H1 (cell line): ENCODE measurements around the gene ARHGAP6. TPM values are rescaled to one million over a fixed set of nuclear protein-coding genes. Genes with fewer than 3 reads are reported as not detected.
"Not testable (repeated sequence)": the region's sequence is repeated elsewhere in the genome, so short reads cannot be mapped to it uniquely, and the experiment has no call there.

Source experiments
- CTCF ChIA-PET: fragments of 300-600 bp; sonication (Branson Sonifier 250); formaldehyde crosslinking; loops from one replicate; lab custom pipeline; 2021; ENCODE audit not compliant: partially characterized antibody; lab: Charles Lee
- POLR2A ChIA-PET: fragments of 300-600 bp; sonication (Branson Sonifier 250); formaldehyde crosslinking; loops from one replicate; lab custom pipeline; 2021; ENCODE audit warnings: inconsistent platforms; ENCODE audit not compliant: partially characterized antibody; lab: Charles Lee
- DNase-seq, 2 experiments: peaks; one replicate each; pipeline versions ENCODE4 v3.0.0 to v3.0.0-alpha.2; 2010 to 2022; ENCODE audit warnings: low spot score in 2 of 2, low read depth in 1 of 2, mixed read lengths in 1 of 2
- FAIRE-seq: peaks from 2 replicates; lab custom pipeline; 2011; peaks lifted over from hg19 to GRCh38; lab: Jason Lieb, UNC
- H2AFZ ChIP-seq: 2 replicates; pipeline ENCODE4 v1.8.1; 2012; ENCODE audit warnings: low read length, inconsistent platforms
- H2AK5ac ChIP-seq: 2 replicates; pipeline ENCODE4 v1.6.1; 2013; ENCODE audit warnings: low read depth, low read length
- H2BK120ac ChIP-seq: replicated peaks from 2 replicates; pipeline ENCODE3; 2013; ENCODE audit warnings: low read depth, low read length, inconsistent platforms
- H2BK12ac ChIP-seq: 2 replicates; pipeline ENCODE4 v1.6.1; 2013; ENCODE audit warnings: low read depth, low read length
- H2BK15ac ChIP-seq: 2 replicates; pipeline ENCODE4 v1.6.1; 2013; ENCODE audit warnings: low read length
- H2BK20ac ChIP-seq: 2 replicates; pipeline ENCODE4 v1.6.1; 2013; ENCODE audit warnings: low read length
- H2BK5ac ChIP-seq: 2 replicates; pipeline ENCODE4 v1.6.1; 2013; ENCODE audit warnings: low read depth, low read length
- H3K14ac ChIP-seq: 2 replicates; pipeline ENCODE4 v1.6.1; 2013; ENCODE audit warnings: inconsistent platforms; ENCODE audit not compliant: insufficient read length
- H3K18ac ChIP-seq: 2 replicates; pipeline ENCODE4 v1.6.1; 2013; ENCODE audit warnings: low read length; ENCODE audit errors: extremely low read depth
- H3K23ac ChIP-seq: 2 replicates; pipeline ENCODE4 v1.6.1; 2013; ENCODE audit warnings: inconsistent platforms; ENCODE audit not compliant: insufficient read length
- H3K23me2 ChIP-seq: 2 replicates; pipeline ENCODE4 v1.6.1; 2013; ENCODE audit warnings: low read depth, low read length
- H3K27ac ChIP-seq: 2 replicates; pipeline ENCODE4 v1.6.1; 2011; ENCODE audit warnings: low read depth, low read length, inconsistent platforms
- H3K27me3 ChIP-seq, 4 experiments: replicated peaks in 1 of 4; 1 replicate in 1 of 4; 2 replicates in 3 of 4; pipeline versions ENCODE4 v1.6.1 to v1.8.1; 2011 to 2013; ENCODE audit warnings: low read length in 3 of 4, mild to moderate bottlenecking in 3 of 4, inconsistent platforms in 2 of 4, mixed read lengths in 2 of 4, moderate library complexity in 1 of 4; ENCODE audit not compliant: control insufficient read depth in 3 of 4, insufficient read depth in 3 of 4; ENCODE audit errors: extremely low read depth in 1 of 4
- H3K36me3 ChIP-seq, 4 experiments: 2 replicates each; pipeline versions ENCODE4 v1.6.1 to v1.8.1; 2011 to 2013; ENCODE audit warnings: mild to moderate bottlenecking in 4 of 4, low read length in 3 of 4, moderate library complexity in 2 of 4, control low read depth in 1 of 4, inconsistent platforms in 1 of 4; ENCODE audit not compliant: insufficient read depth in 4 of 4, control insufficient read depth in 2 of 4
- H3K4ac ChIP-seq: replicated peaks from 2 replicates; pipeline ENCODE3; 2013; ENCODE audit warnings: low read length, low read depth, mixed read lengths, inconsistent platforms; ENCODE audit not compliant: insufficient read length
- H3K4me1 ChIP-seq, 4 experiments: replicated peaks in 1 of 4; 1 replicate in 1 of 4; 2 replicates in 3 of 4; pipeline versions ENCODE4 v1.6.1 to v1.8.1; 2011 to 2013; ENCODE audit warnings: low read length in 3 of 4, inconsistent platforms in 2 of 4, mixed read lengths in 1 of 4; ENCODE audit not compliant: insufficient read depth in 4 of 4, control insufficient read depth in 3 of 4
- H3K4me2 ChIP-seq, 2 experiments: 2 replicates each; pipeline versions ENCODE4 v1.6.1 to v1.8.1; 2011 to 2013; ENCODE audit warnings: low read depth in 2 of 2, low read length in 2 of 2, control low read depth in 1 of 2, inconsistent platforms in 1 of 2, mild to moderate bottlenecking in 1 of 2; ENCODE audit not compliant: insufficient read depth in 1 of 2
- H3K4me3 ChIP-seq, 4 experiments: fragments of 200-600, 300-600 bp in 1 of 4; sonication (generic), shearing (Covaris generic), sonication (Bioruptor Twin) in 1 of 4; 2 replicates each; pipeline versions ENCODE4 v1.5.1 to v1.8.1; 2011 to 2016; ENCODE audit warnings: low read length in 4 of 4, low read depth in 3 of 4, control low read depth in 2 of 4, inconsistent platforms in 2 of 4, mild to moderate bottlenecking in 2 of 4, mixed read lengths in 1 of 4, moderate library complexity in 1 of 4; ENCODE audit not compliant: insufficient read depth in 2 of 4; ENCODE audit errors: extremely low read depth in 1 of 4
- H3K56ac ChIP-seq: replicated peaks from 2 replicates; pipeline ENCODE3; 2013; ENCODE audit warnings: low read depth, mild to moderate bottlenecking, mixed read lengths, low read length, inconsistent platforms; ENCODE audit not compliant: insufficient read length
- H3K79me1 ChIP-seq: 2 replicates; pipeline ENCODE4 v1.6.1; 2013; ENCODE audit warnings: low read depth, low read length, control low read depth
- H3K79me2 ChIP-seq, 2 experiments: 2 replicates each; pipeline versions ENCODE4 v1.6.1 to v1.8.1; 2012 to 2013; ENCODE audit warnings: low read length in 2 of 2, mild to moderate bottlenecking in 2 of 2, inconsistent platforms in 1 of 2; ENCODE audit not compliant: insufficient read depth in 2 of 2, control insufficient read depth in 1 of 2
- H3K9ac ChIP-seq, 4 experiments: replicated peaks in 1 of 4; 1 replicate in 1 of 4; 2 replicates in 3 of 4; pipeline versions ENCODE4 v1.6.1 to v1.8.1; 2011 to 2013; ENCODE audit warnings: low read depth in 3 of 4, low read length in 3 of 4, control low read depth in 2 of 4, mild to moderate bottlenecking in 2 of 4, moderate library complexity in 2 of 4, inconsistent platforms in 1 of 4; ENCODE audit errors: extremely low read depth in 1 of 4
- H3K9me3 ChIP-seq, 2 experiments: 2 replicates each; pipeline versions ENCODE4 v1.6.1 to v1.8.1; 2012 to 2013; ENCODE audit warnings: mild to moderate bottlenecking in 2 of 2, moderate library complexity in 2 of 2, control low read depth in 1 of 2, inconsistent platforms in 1 of 2, low read depth in 1 of 2, low read length in 1 of 2, mixed read lengths in 1 of 2; ENCODE audit not compliant: insufficient read depth in 2 of 2
- H4K20me1 ChIP-seq, 2 experiments: replicated peaks in 1 of 2; 2 replicates each; pipeline versions ENCODE3 to v1.8.1; 2011 to 2013; ENCODE audit warnings: inconsistent platforms in 2 of 2, low read length in 2 of 2, mild to moderate bottlenecking in 1 of 2; ENCODE audit not compliant: insufficient read depth in 2 of 2, control insufficient read depth in 1 of 2
- H4K5ac ChIP-seq: 2 replicates; pipeline ENCODE4 v1.6.1; 2013; ENCODE audit warnings: low read length, low read depth, mixed read lengths, inconsistent platforms; ENCODE audit not compliant: insufficient read length
- H4K8ac ChIP-seq: 2 replicates; pipeline ENCODE4 v1.8.0; 2013; ENCODE audit warnings: mild to moderate bottlenecking, moderate library complexity, low read length, inconsistent platforms; ENCODE audit not compliant: insufficient read depth; ENCODE audit errors: extremely low read depth
- H4K91ac ChIP-seq: replicated peaks from 2 replicates; pipeline ENCODE3; 2013; ENCODE audit warnings: low read length, mixed read lengths, inconsistent platforms; ENCODE audit not compliant: insufficient read length
- ASH2L ChIP-seq: fragments of 200-600, 300-600 bp; sonication (generic); IDR thresholded peaks from one replicate; pipeline ENCODE4 v1.7.1; 2017; ENCODE audit warnings: low read length
- CBX8 ChIP-seq: fragments of 300-800, 300-1000 bp; sonication (generic); IDR thresholded peaks from 2 replicates; pipeline ENCODE4 v1.7.1; 2016; ENCODE audit warnings: low read depth, low read length, borderline replicate concordance
- EZH2 ChIP-seq: fragments of 200-600 bp; sonication (generic); IDR thresholded peaks from 2 replicates; pipeline ENCODE4 v1.7.1; 2012; ENCODE audit warnings: low read depth, mild to moderate bottlenecking, moderate library complexity, low read length, inconsistent platforms; ENCODE audit not compliant: severe bottlenecking
- NANOG ChIP-seq: IDR thresholded peaks from 2 replicates; pipeline ENCODE4 v1.6.1; 2011; ENCODE audit warnings: low read length, low read depth, mild to moderate bottlenecking, inconsistent platforms; ENCODE audit not compliant: insufficient read depth, poor library complexity, severe bottlenecking
- RAD21 ChIP-seq, 2 experiments: IDR thresholded peaks in 1 of 2; conservative IDR thresholded peaks in 1 of 2; 2 replicates each; pipeline ENCODE4 v1.6.1; 2011; ENCODE audit warnings: low read depth in 2 of 2, low read length in 2 of 2, improper control_type of control experiment in 1 of 2, inconsistent platforms in 1 of 2, mild to moderate bottlenecking in 1 of 2, moderate library complexity in 1 of 2
- WGBS, 2 experiments: shearing (Covaris generic) in 1 of 2; methylation state at CpG; one replicate each; pipeline versions ENCODE4 v1.1.6 to v1.1.7; 2013 to 2015; ENCODE audit warnings: low lambda C conversion rate in 2 of 2, mixed read lengths in 2 of 2, inconsistent platforms in 1 of 2, low coverage in 1 of 2, missing lambda C conversion rate in 1 of 2; ENCODE audit not compliant: insufficient replicate concordance in 2 of 2, insufficient coverage in 1 of 2, insufficient read length in 1 of 2; ENCODE audit errors: extremely low coverage in 1 of 2, missing lambda C conversion rate in 1 of 2; 5-methylcytosine and 5-hydroxymethylcytosine counted together
- polyA plus RNA-seq, 7 experiments: library from polyadenylated mRNA; depleted of rRNA in 3 of 7; stranded (reverse) in 5 of 7; unstranded in 2 of 7; fragments of >200 nt in 5 of 7; fragments of 200-250 nt in 2 of 7; gene quantifications; 1 replicate in 5 of 7; 2 replicates in 1 of 7; 4 replicates in 1 of 7; pipeline versions ENCODE4 v1.2.1 to v1.2.3, GENCODE V29; 2011 to 2013; ENCODE audit warnings: missing spikeins in 2 of 7, mixed read lengths in 2 of 7
- total RNA-seq: library from RNA; stranded (reverse); fragmentation: NEBNext Ultra II Directional; extraction: Animal tissue kit (Norgen Biotek cat#: 25700); gene quantifications from 2 replicates; pipeline ENCODE4 v1.2.1, GENCODE V29; 2021

The ARHGAP6 gene
- total and polyA plus RNA-seq, 2 of the 8 experiments (the other 6 are each of a cell fraction or from before 2014, with no cell fraction given) = 0.35 to 0.82 TPM

DNA sequence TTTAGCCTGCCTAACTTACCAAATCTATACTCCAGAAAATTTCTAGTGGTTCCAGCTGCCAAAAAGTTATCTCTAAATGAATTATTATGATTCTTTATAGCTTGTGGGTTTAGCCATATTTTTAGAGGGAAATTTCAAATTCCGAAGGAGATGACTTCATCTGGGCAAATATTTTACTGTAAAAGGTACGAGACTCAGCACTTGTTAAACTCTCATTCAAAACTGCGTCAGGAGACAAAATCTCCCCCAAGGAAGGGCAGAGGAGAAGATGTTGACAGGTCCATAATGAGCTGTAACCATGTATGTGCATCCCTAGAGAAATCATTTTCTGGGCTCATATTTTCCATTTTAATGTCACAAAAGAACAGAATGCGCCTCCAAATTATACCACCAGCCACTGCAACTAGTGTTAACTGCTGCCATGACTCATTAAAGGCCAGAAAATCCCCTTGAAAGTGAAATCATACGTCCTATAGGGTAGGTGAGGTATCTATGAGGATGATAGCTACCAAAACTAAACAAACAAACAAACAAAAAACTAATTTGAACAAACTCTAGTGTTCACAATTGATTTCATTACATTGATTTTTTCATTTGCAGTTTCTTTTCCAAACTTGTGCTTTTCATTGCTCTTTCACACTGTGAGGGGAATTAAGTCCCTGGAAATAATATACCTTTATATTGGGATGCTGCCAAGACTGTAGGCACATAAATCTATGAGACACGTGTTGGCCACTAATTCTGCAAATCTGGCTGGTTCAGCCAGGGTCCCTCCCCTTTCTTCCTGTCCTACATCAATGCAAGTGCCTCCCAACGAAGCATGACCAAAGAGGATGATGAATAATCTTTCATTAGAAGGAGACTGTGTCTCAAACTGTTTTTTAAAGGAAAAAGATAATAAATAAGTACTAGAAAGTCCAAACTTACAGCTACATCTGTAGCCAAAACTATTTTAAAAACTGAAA is 85.8 kb downstream of the ARHGAP6 start (continued):
- TF ChIP-seq RAD21 (IDR thresholded peaks at IDR 0.05 in 1 of 2, conservative IDR thresholded peaks at IDR 0.05 in 1 of 2; ENCODE audit: low read depth in 2 of 2, low read length in 2 of 2) (no peak), ASH2L (no peak), EZH2 (no peak), CBX8 (no peak), NANOG (no peak)

DNA sequence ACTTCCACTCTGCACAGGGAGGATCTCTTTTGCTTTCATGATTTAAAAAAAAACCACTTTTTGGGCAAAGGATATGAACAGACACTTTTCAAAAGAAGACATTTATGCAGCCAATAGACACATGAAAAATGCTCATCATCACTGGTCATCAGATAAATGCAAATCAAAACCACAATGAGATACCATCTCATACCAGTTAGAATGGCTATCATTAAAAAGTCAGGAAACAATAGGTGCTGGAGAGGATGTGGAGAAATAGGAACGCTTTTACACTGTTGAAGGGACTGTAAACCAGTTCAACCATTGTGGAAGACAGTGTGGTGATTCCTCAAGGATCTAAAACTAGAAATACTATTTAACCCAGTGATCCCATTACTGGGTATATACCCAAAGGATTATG is 87.4 kb downstream of the ARHGAP6 start:
- H3K9ac ChIP-seq, H3K36me3 ChIP-seq, H3K4ac ChIP-seq, H3K18ac ChIP-seq, H3K23ac ChIP-seq, H3K79me2 ChIP-seq, H3K23me2 ChIP-seq, H2BK15ac ChIP-seq, H3K56ac ChIP-seq, H2AFZ ChIP-seq, H4K5ac ChIP-seq, H2BK5ac ChIP-seq, POLR2A ChIA-PET, H3K79me1 ChIP-seq, CTCF ChIA-PET, H4K91ac ChIP-seq, H3K4me3 ChIP-seq, H3K27ac ChIP-seq, DNase-seq, H2BK120ac ChIP-seq, H3K4me1 ChIP-seq, H4K20me1 ChIP-seq, FAIRE-seq, H4K8ac ChIP-seq, H3K27me3 ChIP-seq, H3K14ac ChIP-seq, H3K4me2 ChIP-seq, H2BK12ac ChIP-seq, H2AK5ac ChIP-seq, H2BK20ac ChIP-seq, H3K9me3 ChIP-seq: not testable (repeated sequence)
- 100% methylated on average over 1 of the region's 1 CpG; no CpG with 5 or more reads in 1 of the 2 experiments for WGBS, 2 experiments
